Cardiac ventricle fibroblast (primary cell): ENCODE results near the gene HDHD3. TPM values are rescaled to one million over a fixed set of nuclear protein-coding genes. Genes with fewer than 3 reads are reported as not detected.

ENCODE experiments used
- total RNA-seq: library from RNA; depleted of rRNA; stranded (reverse); fragments of >200 nt; gene quantifications from 2 replicates; pipeline ENCODE4 v1.2.3, GENCODE V29; 2015

Gene HDHD3, protein sequence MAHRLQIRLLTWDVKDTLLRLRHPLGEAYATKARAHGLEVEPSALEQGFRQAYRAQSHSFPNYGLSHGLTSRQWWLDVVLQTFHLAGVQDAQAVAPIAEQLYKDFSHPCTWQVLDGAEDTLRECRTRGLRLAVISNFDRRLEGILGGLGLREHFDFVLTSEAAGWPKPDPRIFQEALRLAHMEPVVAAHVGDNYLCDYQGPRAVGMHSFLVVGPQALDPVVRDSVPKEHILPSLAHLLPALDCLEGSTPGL
- total RNA-seq = 9.6 and 10.0 TPM in 2 replicates

DNA sequence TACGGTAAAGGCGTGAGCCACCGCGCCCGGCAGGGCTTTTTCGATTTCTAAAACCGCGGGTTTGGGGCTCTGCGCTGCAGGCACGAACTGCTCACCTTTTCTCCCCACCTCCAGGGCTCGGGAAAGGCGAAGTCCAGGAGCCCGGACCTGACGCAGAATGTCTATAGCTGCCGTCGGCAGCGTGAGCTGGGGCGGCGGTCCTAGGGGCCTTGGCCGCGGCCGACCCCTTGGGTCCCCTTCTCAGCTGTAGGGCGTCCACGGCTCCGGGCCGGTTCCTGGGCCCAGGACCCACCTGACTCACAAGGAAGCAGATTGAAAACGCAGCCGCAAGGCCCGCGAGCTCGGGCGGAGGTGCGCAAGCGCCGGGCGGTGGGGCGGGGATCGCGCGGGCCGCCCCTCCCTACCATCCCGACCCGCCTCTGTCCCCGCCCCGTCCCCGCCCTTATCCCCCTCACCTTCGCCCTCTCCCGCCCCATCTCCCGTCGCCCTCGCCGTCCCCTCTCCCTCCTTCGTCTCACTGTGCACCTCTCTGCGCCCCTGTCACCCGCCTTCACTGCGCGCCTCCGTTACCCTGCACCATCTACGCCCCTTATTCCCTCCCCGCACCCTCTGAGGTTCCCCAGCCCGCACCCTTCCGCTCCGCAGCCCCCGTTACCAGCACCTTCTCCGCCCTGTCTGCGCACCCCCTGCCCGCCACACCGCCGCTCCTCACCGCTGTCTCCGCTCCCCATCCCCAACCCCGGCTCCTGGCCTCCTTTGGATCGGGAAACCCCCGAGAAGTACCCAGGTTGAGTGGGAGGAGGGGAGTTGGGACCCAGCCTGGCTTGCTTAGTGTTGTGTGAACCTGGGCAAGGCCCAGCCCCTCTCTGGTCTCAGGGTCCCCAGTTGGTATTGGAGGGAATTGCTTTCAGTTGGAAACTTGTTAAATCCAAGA, at the start of gene HDHD3:
Gene HDHD3 (minus strand): TSS at position 353 of the 934 bp plus-strand sequence. CDS start 2,632 bp downstream, outside the sequence.

DNA sequence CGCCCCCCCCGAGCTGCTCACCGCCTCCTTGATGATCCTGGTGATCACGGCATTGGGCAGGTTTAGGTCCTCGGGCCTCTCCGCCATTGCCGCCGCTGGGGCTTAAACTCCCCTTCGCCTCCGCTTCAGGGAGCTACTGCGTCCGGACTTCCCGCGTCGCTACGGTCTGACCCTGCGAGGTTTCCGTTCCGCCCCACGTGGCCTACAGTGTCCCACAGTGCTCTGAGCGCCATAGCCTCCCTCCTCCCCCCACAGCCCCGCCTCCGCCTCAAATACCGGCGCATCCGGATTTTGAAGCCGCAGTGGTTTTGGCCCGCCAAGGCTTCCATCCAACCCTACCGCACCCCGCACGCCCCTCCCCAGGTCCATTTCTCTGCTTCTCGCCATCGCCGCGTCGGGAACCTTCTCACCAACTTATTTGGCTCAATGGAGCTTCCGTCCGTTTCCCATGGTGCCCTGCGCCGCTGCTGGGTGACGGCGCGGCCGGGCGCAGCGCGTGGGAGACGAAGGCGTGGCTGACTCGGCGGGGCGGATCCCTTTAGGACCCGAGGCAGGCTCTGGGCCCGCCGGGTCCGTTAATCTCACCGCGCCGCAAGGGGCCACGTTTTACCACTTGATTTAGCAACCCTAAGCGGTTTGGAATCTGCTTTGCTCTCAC, 33.5 kb upstream of the HDHD3 start, which contains the start of the genes C9orf43 and POLE3:
Gene C9orf43 (plus strand): TSS at position 541 of the 658 bp plus-strand sequence. CDS start 2,747 bp downstream, outside the sequence.
Gene POLE3 (minus strand): TSS at position 469 of the 658 bp plus-strand sequence. CDS start 382 bp downstream, at position 87.

DNA sequence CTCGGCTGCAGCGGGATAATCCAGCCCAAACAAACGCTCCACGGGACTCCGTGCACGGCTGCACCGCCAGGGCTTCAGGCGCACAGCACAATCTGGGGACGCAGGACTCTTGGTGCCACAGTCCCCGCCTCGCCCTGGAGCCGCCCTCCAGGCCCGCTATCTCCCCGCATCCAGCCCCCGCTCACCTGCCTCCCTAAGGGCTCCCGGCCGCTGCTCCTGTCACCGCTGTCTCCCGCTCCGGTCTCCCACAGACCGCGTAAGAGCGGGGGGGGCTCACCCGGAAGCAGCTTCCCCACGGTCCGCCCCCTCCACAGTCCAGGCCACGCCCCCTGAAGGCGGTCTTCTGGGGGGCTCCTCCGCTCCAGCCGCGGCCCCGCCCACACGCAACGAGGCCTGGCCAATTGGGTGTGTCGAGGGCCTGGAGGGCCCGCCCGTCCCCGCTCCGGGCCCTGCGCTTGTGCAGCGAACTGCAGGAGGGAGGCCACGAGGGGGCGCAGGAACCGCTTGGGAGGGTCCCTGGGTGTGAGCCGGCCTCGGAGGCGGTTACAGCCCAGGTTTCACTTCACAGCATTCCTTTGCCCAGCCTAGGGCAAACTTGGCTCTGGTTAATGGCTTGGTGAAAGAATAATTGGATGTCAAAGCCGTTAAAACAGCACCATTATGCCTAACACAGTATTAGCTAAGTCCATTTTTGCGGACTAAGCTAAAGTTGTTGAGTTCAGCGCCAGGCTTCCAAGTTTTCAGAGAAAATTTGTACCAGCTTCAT, 24.4 kb upstream of the HDHD3 start, which contains the start of gene ALAD:
Gene ALAD (minus strand): TSS at position 258 of the 766 bp plus-strand sequence. CDS start 7,725 bp downstream, outside the sequence.

DNA sequence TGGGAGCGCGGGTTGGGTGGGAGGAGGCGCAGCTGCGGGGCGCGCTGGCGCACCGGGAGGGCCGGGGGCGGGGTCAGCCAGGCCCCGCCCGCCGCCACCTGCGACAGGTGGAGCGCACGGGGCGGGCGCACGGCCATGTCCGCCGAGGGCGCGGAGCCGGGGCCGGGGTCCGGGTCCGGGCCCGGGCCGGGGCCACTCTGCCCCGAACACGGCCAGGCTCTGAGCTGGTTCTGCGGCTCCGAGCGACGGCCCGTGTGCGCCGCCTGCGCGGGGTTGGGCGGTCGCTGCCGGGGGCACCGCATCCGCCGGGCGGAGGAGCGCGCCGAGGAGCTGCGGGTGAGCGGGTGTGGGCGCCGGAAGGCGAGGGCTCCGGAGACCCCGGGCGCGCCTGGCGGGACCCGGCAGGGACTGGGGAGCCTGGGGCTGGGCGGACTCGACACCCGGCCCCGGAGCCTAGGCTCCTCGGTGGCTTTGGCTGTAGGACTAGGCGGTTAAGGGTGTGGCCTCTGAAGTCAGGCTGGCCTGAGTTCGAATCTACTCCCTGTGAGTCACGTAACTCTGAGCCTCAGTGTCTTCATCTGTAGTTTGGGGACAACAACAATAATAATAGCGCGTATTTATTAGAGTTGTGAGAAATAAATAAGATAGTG, 27.2 kb downstream of the HDHD3 start, which contains the start of gene BSPRY:
Gene BSPRY (plus strand): TSS at position 97 of the 650 bp plus-strand sequence. CDS start 39 bp downstream, at position 136.

DNA sequence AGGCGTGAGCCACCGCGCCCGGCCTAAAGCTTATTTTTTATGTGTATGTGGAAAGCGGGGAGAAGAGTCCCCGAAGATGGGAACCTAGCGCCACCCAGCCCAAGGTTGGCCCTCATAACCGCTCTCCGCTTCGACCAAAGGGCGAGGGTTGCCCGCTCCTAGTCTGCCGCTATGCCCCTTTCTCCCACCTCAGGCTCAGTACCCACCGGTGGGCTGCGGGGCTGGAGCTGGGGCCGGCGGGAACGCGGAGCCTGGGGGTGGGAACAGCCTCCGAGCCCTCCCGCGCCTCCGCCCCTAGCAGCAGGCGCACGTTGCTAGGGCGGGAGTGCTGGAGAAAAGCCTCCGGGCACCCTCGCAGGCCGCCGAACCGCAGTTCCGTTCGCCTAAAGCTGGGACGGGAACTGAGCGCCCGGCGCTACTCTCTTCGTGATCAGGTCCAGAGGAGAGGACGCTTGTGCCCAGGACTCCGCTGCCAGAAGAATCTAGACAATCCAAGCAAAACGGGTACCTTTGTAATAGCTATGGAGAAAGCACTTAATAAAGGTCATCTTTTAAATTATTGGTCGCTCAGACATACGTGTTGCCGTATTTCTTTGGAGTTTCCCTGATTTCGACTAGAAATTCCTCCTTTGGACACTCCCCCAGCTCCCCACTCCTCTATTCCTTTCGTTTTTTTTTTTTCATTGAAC, 36.6 kb downstream of the HDHD3 start, which contains the start of gene WDR31:
Gene WDR31 (minus strand): TSS at position 265 of the 689 bp plus-strand sequence. CDS start 8,253 bp downstream, outside the sequence.

Other genes starting within 250 kb of the HDHD3 start
- gene SLC31A2, start 226.0 kb downstream of the HDHD3 start, total RNA-seq = 3.0 and 3.7 TPM in 2 replicates
- 14.3 and 17.8 TPM in 2 replicates for gene FKBP15, start 155.7 kb downstream of the HDHD3 start, total RNA-seq
- 19.0 and 20.5 TPM in 2 replicates for gene SLC31A1, start 155.4 kb downstream of the HDHD3 start, total RNA-seq
- 34.8 and 38.0 TPM in 2 replicates for gene CDC26, start 101.4 kb downstream of the HDHD3 start, total RNA-seq
- 16.5 and 19.2 TPM in 2 replicates for gene PRPF4, start 101.3 kb downstream of the HDHD3 start, total RNA-seq
- gene RNF183, start 73.6 kb downstream of the HDHD3 start, total RNA-seq = not detected in 2 replicates
- 0.81 and 0.98 TPM in 2 replicates for gene WDR31, start 36.7 kb downstream of the HDHD3 start, total RNA-seq
- not detected in 2 replicates for gene BSPRY, start 27.4 kb downstream of the HDHD3 start, total RNA-seq
- 21.7 and 25.5 TPM in 2 replicates for gene ALAD, start 24.3 kb upstream of the HDHD3 start, total RNA-seq
- 13.5 and 19.0 TPM in 2 replicates for gene POLE3, start 33.7 kb upstream of the HDHD3 start, total RNA-seq
- gene C9orf43, start 33.8 kb upstream of the HDHD3 start, total RNA-seq = 0.24 and 0.44 TPM in 2 replicates
- 15.5 and 27.3 TPM in 2 replicates for gene RGS3, start 86.7 kb upstream of the HDHD3 start, total RNA-seq